GM21825 (cell line): ENCODE results near the gene CERS6.
"Not testable (repeated sequence)": the region's sequence is repeated elsewhere in the genome, so short reads cannot be mapped to it uniquely, and the experiment has no call there.

Source experiments
- ATAC-seq: cut with Tn5 transposase; IDR thresholded peaks from one replicate; pipeline ENCODE4 v1.9.1; 2021; ENCODE audit warnings: mild to moderate bottlenecking, moderate library complexity; ENCODE audit not compliant: unreplicated experiment

The CERS6 gene

DNA sequence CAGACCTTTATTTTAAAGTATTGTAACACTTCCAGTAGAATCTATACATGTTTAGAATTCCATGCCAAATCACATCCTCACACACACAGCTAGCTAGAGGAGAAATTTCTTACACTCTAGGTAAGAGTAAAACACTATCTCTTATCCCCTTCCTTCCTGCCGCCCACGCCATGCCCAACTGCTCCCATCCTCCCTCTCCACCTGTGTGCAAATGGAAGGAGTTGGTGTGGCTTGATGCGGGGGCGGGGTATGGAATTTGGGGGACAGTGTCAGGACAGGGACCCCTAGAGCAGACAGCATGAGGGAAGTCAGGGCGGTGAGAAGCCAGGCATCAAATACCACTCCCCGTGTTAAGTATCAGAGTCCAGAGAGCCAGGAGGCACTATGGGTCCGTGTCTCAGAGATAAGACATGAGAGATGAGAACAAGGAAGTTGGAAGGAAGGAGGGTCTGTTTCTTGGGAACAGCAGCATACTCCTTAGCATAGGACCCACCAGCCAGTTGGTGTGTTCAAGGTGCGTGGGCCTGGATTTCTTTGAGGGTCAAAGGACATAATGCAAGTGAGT lies 297.8 kb downstream of the CERS6 start:
- ATAC-seq, result no peak

DNA sequence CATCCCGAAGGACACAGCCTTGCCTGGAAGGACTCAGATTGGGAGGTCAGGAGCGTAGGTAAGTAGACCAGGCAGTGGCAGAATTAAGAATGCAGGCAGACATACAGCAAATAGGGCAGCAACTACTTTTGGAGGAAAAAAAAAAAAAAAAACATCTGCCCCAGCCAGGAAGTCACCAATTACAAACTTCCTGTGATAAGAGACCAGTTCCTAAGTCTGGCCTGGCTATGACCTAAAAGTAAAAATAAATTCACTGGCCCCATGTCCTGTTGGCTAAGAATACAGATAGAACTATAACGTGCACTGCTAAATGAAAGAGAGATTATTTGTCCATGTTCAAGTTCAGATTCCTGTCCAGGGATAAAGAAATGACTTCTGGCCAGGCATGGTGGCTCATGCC lies 301.2 kb downstream of the CERS6 start:
- ATAC-seq, result no peak

DNA sequence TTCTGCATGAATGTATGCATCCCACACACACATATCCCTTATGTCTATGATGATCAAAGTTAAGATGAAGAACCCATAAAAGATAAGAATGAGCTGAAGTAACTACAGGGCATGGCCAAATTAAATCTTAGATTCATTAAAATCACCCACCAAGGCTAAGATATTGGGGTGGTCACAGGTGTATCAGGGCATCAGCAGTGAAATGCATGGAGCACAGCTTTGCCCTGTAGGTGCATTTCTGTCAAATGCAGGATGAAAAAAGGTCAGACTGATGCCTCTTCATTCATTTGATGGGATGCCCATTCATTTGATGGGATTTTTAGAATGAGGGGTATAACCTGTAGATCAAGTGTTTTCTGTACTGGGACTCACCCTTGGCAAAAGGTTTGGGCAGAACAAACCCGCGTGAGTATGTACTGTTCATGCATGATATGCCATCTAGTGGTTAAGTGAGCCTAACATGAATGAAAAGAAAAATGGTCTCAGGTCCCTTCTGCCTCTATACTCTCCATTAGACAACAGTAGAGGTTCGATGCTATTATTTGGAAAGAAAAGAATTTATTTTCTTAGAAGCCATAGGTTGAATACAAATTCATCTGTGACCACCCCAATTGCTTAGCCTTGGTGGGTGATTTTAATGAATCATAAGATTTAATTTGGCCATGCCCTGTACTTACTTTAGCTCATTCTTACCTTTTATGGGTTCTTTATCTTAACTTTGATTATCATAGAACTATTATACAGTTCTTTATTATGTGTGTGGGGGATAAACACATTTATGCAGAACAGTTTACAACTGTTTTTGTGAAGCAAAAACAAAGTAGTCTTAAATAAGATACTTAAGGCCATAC lies 303.1 kb downstream of the CERS6 start:
- peak; percentile 69 for ATAC-seq

DNA sequence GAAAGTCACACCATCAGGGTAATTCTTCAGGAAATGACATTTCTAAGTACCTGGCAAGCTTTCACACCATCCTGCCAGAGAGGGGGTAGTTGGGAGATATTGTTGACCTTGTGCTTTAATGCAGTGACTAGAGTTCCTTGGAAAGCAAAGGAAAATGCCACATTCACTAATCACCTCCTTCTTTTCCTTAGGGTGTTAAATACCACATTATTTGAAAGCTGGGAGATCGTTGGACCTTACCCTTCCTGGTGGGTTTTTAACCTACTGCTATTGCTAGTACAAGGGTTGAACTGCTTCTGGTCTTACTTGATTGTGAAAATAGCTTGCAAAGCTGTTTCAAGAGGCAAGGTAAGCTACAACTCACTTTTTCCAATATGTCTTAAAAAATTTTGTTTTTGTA lies 309.3 kb downstream of the CERS6 start:
- no peak for ATAC-seq

DNA sequence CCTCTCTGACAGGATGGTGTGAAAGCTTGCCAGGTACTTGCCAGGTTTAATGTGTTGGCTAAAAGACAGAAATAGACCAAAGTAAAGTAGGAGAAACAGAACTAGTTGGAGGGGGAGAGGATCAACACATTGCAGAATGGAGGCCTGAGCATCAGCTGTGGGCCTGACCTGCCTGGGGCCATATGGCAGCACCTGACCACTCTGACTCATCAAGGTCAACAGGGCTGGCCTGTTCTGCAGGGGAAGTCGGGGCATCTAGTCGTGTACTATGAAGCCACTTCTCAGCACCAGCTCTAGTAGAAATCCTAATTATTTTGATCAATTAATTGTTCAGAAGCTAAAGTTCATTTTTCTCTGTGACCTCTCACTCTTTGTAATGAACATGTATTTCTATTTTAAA lies 310.5 kb downstream of the CERS6 start:
- no peak for ATAC-seq

DNA sequence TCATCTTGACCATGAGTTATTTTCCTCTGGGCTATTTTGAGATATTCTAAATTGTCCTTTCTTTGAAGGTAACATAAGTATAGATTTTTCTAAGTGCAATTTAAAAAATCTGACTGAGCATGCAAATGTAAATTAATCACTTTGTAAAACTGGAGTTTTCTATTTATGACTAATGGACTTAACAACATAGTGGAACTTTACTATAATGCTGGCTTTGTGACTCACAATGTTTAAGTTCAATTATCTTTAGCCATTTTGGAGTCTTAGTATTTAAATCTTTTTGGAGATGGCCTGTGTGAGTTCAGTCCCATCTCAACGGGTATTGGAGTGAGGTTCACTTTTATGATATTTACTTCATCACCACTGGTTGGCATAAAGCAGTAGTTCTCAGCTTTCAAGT lies 311.2 kb downstream of the CERS6 start:
- ATAC-seq, result no peak

DNA sequence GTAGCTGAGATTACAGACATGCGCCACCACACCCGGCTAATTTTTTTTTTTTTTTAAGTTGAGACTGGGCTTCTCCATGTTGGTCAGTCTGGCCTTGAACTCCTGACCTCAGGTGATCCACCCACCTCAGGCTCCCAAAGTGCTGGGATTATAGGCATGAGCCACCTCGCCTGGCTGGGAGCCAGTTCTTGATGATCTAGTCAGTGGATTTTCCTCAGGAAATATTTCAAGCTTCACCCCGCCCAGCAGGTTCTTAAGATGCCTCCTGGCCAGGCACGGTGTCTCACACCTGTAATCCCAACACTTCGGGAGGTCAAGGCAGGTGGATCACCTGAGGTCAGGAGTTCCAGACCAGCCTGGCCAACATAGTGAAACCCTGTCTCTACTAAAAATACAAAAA lies 312.3 kb downstream of the CERS6 start:
- ATAC-seq, result not testable (repeated sequence)

DNA sequence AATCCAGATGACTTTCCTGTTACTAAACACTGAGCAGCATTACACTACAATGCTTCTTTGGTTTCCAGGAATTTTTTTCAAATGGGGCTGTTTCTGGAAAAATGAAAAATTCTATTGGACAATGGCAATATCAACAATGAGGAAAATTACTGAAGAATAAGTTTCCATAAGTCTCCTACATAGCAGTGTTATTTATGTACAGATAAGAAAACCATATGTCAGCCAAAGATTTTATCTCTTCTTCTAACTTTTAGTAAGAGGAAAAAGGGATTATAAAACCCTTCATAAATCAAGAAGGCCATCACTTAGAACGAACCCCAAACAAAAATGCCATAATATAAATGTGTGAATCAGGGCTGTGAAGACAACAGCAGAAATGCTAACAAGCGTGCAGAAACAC lies 314.7 kb downstream of the CERS6 start:
- no peak for ATAC-seq

DNA sequence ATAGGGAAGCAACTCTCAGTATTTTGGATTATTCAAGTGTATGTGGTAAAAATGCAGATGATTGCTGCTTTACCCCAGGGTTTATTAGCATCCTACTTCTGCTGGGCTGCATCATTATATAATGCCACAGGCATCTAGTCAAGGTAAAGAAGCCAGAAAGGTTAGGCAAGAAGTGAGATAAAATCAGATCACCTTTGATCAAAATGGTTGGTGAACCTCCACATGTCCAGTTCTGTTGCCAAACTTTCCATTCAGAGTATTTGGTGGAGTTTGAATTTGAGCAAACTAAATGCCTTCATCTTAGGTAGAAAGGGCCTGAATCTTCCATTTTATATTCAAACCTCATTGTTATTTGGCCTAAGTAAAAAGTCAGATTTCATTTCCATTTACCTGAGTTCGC lies 316.6 kb downstream of the CERS6 start:
- ATAC-seq, result no peak

DNA sequence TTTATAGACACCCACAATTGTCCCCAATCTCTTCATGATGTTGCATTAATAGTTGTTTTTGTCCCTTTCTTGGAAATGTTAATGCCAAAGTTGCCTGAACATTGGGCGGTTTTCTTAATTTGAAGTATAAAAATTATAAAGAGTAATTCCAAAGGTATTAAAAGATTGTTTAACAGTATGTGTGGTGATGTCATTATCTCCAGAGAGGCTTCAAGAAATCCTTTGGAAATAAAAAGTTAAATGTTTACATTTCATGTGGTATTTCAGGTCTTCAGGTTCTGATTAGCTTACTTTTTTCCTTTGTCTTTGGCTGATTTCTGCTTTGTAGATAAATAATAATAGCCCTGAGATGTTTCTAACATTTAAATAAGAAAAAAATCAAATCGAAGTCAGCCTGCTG lies 317.1 kb downstream of the CERS6 start:
- no peak for ATAC-seq

DNA sequence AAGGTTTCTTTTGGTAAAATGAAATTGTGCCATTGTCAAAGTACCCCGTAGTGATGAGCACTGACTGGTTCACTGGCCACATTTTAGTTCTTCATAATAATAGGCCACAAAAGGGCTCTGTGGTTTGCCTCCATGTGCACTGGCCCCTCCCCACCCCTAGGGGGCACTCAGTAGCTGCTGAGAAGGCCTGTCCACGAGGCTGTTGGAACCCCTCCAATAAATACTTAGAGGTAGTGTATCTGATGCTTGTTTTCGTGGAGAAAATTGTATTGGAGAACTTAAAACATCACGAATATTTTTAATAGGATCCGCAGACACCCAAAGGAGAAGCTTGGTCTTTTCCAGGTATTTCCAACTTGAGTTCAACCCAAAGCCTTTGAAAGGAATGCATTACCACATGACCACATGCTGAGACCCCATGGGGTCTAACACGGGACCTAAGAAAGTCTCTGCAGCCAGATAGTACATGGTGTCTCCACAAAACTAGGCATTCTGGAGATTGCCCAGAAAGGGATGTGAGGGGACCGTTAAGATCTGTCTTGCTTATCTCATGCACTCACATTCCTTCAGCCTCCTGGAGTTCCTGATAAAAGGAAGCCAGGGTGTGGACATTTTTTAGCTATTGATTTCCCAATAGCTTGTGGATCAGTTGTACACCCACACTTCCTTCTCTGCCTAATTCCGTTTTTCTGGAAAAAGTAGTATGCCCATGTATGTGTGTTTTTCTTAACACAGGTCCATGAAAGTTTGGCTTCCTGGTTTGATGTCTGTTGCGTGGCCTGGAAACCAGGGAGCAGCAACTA lies 317.8 kb downstream of the CERS6 start:
- ATAC-seq, result no peak

DNA sequence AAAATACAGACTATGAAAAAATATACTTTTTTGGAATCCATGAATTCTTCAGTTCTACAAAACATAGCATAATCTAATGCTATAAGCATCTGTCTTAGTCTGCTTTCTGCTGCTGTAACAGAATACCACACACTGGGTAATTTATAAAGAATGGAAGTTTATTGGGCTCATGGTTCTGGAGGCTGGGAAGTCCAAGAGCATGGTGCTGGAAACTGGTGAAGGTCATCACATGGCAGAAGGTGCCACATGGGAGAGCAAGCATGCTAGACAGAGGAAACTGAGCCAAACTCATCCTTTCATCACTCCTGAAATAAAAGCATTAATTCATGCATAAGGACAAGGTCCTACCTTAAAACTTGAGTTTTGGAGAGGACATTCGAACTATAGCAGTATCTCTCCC lies 319.8 kb downstream of the CERS6 start:
- no peak for ATAC-seq

DNA sequence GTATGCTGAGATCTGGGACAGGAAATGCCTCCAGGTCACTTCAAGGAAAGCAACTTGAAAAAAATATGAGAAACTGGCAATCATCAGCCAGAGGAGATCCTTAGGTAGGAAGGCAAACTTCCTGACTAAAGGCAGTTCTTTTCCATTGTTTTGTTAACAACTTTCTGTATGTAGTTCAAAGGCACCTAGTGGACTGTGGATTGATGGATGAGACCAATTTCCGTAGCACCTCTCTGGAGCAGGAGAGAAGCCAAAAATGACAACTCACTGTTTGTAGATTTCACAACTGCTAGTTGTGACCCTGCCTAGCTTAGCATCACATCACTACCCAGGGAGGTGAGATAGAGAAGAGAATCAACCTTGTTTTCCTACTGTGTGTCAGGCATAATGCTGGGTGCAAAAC lies 324.6 kb downstream of the CERS6 start:
- ATAC-seq, result no peak

DNA sequence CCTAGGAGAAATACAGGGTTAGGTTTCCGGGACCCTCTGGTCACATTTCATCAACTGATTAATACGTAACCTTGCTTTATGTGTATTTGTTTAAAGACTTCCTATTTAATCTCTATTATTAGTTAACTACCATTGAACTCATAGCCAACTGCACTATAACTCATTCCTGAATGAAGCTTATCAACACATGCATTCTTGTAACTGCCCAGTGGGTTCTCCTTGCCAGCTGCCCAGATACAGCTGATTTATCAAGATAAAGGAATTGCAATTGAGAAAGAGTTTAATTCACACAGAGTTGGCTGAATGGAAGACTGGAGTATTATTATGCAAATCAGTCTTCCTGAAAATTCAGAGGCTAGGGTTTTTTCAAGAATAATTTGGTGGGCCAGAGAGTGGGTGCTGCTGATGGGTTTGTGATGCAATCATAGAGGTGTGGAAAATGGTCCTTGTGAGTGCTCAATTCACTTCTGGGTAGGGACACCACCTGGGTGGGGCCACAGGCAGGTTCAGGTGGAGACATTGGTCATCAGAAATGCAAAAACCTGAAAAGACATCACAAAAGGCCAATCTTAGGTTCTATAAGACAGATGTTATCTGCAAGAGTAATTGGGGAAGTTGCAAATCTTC lies 325.2 kb downstream of the CERS6 start:
- ATAC-seq, result no peak

DNA sequence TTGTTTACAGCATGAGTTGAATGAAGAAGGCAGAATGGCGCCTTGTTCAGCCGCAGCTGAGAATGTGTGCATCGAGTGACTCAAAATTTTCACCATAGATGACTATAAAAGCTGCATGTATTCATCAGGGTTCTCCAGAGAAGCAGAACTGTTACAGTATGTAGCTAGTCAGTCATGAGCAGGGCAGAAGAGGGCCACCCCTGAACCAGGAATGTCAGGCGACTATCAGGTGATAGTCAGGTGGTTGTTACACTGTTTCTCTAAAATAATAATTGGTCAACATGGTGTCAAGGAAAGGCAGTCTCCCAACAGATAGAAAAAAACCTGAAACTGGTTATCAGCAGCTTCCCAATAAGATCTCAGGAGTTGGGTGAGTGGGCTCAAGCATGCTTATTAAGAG lies 326.2 kb downstream of the CERS6 start:
- no peak for ATAC-seq

DNA sequence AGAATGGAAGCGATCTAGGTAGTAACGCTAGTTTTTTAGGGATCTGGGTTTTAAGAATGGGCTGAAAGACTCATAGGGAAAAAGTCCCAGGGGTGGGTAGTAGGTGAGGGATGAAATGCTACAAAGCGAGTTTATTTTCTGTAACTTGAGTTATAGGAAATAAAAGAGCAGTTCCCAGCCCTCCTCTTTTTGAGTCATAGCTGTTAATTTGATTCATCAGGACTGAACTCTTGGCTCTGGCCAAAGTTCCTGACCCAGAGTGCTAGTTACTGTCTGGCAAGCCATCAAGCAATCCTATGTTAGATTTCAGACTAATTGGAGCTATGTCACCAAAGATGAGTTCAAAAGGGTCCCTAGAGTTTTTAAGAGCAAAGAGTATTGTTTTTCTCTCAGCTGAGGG lies 328.9 kb downstream of the CERS6 start:
- no peak for ATAC-seq

DNA sequence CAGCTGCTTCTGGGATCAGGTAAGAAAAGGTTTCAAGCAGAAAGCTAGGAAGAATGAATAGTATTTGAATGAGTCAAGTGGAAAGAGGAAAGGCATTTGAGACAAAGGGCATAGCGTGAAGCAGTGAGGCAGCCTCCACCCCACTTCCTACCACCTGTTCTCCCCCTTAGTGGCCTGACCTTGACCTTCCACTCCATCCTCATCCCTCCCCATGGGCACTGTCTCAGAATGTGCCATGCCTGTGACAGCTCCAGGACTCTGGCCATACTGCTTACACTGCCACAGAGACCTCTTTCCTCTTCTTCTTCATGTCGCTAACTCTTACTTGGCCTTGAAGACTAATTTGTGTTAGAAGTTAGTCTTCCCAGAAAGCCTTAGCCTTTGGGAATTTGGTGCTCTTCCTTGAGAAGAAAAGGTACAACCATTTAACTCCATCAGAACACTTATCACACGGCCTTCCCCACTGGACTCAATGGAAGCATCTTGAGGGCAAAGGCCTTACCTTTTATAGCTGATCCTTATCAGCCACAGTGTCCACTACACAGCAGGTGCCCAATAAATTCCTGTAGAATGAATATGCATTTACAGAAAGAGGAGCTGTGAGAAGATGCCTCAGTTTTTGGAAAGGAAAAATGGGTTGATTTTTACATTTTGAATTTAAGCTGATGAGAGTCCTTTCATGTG lies 331.2 kb downstream of the CERS6 start:
- ATAC-seq, result no peak

DNA sequence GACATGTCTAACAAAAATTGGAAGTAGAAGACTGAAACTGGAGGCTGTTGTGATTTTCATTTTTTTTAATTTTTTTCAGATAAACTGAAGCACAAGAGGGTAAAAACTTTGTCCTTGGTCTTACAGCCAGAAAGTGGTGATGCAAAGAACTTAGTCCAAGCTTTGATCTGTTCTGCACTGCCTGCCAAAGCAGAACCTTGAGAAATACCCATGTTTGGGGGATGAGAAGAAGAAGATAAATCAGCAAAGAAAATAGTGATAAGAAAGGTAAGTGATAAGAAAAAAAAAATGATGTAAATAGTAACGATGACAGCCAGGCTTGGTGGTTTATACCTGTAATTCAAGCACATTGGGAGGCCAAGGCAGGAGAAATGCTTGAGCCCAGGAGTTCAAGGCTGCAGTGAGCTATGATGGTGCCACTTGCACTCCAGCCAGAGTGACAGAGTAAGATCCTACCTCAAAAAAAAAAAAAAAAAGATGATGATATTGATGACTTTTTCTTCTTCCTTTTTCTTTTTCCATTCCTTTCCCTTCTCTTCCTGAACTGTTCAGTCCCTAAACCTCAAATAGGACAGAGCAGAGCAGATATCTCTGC lies 331.8 kb downstream of the CERS6 start:
- ATAC-seq, result no peak

DNA sequence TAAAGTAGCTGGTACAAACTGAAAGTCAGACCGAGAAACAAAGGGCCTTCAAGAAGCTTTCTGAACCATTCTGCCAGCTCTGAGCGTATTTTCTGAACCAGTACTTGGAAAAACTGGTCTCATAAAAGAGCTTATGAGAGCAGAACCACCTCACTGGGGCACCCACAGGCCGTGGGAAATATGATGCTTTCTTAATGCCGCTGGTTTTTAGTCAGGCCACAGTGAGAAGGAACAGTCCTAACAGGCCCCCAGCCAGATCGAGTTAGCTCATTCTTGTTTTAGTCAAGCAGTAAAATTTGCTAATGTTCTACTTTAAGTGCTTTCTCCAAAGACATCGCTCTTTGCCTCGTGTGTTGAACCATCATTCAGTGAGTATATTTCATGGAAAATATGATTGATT lies 333.7 kb downstream of the CERS6 start:
- no peak for ATAC-seq

DNA sequence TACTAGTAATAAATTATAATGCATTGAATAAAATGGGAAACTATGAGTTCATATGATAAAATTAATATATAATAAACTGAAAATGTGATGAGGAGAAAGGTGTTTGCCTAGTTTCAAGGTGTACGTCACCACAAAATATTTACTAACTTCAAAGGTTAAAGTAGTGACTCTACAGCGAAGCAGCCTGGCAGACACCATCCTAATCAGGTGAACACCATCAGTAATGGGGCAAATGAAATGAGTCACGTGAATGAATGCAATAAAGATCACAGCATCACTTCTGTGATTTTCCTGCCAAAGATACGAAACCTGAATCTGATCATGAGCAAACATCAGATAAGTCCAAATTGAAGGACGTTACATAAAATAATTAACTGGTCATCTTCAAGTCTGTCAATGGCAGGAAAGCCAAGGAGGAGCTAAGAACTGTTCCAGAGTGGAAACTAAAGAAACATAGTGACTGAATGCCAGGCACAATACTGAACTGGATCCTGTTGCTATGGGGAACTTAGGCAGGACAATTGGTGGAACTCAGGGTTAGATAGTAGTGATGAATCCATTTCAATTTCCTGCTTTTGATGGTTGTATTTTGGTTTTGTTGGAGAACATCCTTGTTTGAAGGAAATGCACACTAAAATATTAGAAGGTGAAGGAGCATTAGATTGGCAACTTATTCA lies 334.3 kb downstream of the CERS6 start:
- no peak for ATAC-seq
